Astrocyte (in vitro differentiated cells and primary cell): ENCODE data around the gene MGAT3.

Experiments
- EZH2 ChIP-seq: IDR thresholded peaks from 2 replicates; pipeline ENCODE4 v1.6.1; 2012; ENCODE audit warnings: mild to moderate bottlenecking, low read length, inconsistent platforms; ENCODE audit not compliant: insufficient read depth
- TF ChIP-seq, protein P1 (sequence below): IDR thresholded peaks from 2 replicates; pipeline ENCODE4 v1.5.1; 2011; ENCODE audit warnings: low read depth, mild to moderate bottlenecking, inconsistent platforms, low read length, moderate library complexity; ENCODE audit not compliant: insufficient read depth

GRCh38 chr22:39434243-39434653 lies 22.6 kb upstream of the MGAT3 start:
- no peak for TF ChIP-seq EZH2
- TF ChIP-seq, protein P1, sequence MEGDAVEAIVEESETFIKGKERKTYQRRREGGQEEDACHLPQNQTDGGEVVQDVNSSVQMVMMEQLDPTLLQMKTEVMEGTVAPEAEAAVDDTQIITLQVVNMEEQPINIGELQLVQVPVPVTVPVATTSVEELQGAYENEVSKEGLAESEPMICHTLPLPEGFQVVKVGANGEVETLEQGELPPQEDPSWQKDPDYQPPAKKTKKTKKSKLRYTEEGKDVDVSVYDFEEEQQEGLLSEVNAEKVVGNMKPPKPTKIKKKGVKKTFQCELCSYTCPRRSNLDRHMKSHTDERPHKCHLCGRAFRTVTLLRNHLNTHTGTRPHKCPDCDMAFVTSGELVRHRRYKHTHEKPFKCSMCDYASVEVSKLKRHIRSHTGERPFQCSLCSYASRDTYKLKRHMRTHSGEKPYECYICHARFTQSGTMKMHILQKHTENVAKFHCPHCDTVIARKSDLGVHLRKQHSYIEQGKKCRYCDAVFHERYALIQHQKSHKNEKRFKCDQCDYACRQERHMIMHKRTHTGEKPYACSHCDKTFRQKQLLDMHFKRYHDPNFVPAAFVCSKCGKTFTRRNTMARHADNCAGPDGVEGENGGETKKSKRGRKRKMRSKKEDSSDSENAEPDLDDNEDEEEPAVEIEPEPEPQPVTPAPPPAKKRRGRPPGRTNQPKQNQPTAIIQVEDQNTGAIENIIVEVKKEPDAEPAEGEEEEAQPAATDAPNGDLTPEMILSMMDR = no peak
